ENCODE data around the gene ABL1.

The ABL1 gene

DNA sequence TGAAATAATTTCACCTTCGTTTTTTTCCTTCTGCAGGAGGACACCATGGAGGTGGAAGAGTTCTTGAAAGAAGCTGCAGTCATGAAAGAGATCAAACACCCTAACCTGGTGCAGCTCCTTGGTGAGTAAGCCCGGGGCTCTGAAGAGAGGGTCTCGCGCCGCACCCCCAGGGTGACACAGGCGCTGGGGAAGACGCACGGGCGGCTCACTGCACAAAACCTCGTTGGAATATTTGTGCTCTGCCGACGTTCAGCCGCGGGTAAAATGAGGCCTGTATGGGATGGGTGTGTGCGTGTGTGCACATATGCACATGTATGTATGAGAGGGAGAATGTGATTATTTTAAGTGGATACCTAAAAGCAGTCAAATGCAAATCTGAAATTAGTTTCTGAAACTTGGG lies 37.0 kb downstream of the ABL1 start:
- no peak for DNase-seq (ENCODE audit: low read depth)

DNA sequence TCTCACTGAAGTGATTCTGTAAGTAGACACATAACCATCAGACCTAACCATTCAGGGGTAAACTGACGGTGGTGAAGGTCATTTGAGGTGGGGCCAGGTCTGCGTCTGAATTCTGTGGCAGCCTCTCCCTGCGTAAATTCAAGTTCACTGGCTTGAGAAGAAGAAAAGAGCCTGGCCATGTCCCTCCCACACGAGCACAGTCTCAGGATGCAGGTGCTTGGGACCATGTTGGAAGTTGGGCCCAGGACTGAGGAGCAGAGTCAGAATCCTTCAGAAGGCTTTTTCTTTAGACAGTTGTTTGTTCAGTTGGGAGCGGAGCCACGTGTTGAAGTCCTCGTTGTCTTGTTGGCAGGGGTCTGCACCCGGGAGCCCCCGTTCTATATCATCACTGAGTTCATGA lies 37.5 kb downstream of the ABL1 start:
- DNase-seq (ENCODE audit: low read depth), result no peak

DNA sequence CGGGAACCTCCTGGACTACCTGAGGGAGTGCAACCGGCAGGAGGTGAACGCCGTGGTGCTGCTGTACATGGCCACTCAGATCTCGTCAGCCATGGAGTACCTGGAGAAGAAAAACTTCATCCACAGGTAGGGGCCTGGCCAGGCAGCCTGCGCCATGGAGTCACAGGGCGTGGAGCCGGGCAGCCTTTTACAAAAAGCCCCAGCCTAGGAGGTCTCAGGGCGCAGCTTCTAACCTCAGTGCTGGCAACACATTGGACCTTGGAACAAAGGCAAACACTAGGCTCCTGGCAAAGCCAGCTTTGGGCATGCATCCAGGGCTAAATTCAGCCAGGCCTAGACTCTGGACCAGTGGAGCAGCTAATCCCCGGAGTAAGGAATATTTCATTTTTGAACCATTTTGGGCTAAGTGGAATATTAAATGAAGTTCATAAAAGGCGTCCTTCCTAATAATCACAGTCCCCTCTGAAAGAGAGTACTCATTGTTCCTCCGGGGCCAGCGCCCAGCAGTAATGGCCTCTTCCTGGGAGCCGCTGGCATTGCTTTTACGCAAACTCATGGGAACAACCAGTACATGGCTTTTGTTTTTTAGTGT lies 38.0 kb downstream of the ABL1 start:
- DNase-seq (ENCODE audit: low read depth), result no peak

DNA sequence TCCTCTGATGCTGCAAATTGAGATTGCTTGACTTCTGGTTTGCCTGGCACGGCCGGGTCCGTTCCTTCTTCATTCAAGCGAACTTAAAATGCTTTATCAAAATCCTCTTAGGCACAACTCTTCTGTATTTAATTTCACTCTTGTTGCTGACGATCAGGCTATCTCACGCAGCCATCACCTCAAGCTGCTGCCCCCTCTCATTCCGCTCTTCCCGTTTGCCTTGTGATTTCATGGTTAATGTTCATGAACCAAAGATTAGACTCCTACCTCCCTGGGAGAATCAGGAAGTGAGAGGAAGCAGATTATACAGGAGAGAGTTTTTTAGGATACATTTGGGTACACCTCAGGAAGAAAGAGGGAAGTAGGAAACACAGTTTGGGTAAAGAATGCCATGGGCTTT lies 38.9 kb downstream of the ABL1 start:
- no peak for DNase-seq (ENCODE audit: low read depth)

DNA sequence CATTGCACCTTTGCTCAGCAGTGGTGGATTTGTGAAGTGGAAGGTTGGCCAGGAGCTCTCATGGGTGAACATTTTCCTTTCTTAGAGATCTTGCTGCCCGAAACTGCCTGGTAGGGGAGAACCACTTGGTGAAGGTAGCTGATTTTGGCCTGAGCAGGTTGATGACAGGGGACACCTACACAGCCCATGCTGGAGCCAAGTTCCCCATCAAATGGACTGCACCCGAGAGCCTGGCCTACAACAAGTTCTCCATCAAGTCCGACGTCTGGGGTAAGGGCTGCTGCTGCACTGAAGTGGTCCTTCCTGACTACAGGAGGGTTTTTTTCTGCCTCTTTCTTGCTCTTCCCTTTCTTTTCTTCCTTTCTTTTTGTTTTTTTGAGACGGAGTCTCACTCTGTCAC lies 39.7 kb downstream of the ABL1 start:
- DNase-seq (ENCODE audit: low read depth), result no peak

DNA sequence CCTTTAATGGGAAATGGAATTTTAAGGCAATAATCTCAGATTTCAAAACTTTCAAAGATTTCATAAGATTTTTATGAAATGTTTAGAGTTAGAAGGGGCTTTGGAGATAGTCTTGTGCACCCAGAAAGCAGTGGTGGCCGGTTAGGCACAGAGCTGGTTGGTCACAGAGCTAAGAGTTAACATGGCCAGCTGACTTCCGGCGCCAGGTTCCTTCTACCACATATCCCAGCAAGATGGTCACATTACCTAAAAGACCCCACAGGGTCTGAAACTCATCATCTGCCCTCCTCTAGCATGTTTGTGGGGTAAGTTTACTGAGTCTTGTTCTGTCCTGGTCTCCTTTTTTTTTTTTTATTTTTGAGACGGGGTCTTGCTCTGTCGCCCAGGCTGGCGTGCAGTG lies 42.2 kb downstream of the ABL1 start:
- DNase-seq (ENCODE audit: low read depth), result no peak

DNA sequence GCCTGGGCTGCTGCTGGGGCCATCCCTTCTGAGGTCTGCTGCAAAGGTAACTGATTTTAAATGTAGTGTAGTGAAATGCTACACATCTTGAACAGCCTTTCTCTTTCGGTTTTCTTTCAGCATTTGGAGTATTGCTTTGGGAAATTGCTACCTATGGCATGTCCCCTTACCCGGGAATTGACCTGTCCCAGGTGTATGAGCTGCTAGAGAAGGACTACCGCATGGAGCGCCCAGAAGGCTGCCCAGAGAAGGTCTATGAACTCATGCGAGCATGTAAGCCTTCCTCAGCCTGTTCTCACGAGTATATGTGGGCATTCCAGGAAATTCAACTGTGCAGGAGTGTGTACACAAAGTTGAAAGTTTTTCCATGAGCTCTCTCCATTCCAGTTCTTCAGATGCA lies 43.2 kb downstream of the ABL1 start:
- DNase-seq (ENCODE audit: low read depth), result no peak

DNA sequence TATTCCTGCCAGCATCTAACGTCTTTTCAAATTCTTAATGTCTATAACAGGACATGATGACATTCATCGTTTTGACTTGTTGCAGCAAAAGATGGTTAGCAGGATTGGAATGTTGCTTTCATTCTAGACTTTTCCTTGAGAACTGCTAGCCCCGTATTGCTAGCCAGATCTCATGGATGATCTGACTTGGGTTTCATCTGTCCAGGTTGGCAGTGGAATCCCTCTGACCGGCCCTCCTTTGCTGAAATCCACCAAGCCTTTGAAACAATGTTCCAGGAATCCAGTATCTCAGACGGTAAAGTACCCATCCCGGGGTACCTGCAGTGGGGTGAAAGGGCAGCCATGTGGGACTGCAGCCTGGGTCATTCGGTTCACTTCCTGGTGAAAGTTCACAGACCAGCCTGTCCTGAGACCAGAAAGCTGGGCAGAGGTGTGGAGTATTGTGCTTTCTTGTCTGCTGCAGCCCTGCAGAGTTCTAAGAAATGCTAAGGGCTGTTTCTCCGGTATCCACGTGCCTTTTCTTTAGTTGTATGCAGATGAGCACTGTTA lies 44.9 kb downstream of the ABL1 start:
- no peak for DNase-seq (ENCODE audit: low read depth)

DNA sequence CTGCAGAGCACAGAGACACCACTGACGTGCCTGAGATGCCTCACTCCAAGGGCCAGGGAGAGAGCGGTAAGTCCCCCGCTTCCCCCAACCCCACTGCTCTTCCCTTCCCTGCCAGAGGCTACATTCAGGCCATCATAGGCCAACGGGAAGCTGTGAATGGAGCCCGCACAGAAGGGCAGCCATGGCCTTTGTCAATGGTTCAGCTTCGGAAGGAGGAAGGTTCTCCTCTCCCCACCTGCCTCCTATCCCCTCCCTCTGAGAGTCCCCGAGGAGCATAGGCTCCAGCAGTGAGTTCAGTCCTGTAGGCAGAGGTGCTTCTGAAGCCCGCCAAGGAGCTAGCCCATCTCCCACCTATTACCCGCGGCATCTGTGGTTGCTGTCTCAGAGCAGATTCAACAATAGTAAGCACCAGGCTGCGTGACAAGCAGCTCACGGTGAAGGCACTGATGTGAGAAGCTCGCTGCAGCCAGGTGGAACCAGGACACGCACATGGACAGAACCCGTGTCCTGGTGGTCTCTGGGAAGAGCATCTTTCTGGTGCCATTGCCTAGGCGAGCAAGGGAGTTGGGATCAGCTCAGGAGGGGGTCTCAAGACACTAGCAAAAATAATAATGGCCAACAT lies 45.7 kb downstream of the ABL1 start:
- DNase-seq (ENCODE audit: low read depth), result no peak

DNA sequence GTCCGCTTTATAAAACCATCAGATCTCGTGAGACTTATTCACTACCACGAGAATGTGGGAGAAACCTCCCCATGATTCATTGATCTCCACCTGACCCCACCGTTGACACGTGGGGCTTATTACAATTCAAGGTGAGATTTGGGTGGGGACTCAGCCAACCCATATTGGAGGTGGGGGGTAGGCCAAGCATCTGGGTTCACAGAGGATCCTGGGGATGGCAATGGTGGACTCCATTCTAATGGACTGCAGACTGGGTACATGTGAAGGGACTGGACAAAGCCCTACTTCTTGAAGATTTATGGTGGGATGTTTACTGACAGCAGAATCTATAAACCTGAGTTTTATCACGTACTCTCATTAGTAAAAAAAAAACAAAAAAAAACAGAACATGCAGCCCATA lies 46.5 kb downstream of the ABL1 start:
- no peak for DNase-seq (ENCODE audit: low read depth)

DNA sequence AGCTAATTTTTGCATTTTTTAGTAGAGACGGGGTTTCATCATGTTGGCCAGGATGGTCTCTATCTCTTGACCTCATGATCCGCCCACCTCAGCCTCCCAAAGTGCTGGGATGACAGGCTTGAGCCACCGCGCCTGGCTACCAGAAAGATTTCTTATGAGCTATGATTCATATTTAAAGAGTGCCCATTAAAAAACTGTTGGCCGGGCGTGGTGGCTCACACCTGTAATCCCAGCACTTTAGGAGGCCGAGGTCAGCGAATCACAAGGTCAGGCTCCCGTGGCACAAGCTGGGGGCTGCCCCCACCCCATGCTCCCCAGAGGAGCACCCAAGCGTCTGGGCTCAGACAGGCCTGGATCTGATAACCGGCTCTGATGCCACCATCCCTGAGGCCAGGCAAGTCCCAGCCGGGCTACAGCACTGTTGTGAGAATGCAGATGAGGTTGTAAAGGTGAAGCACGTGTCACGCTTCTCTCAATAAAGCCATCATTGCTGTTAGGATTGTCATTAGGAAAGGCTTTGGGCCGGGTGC lies 47.7 kb downstream of the ABL1 start:
- DNase-seq (ENCODE audit: low read depth), result no peak

DNA sequence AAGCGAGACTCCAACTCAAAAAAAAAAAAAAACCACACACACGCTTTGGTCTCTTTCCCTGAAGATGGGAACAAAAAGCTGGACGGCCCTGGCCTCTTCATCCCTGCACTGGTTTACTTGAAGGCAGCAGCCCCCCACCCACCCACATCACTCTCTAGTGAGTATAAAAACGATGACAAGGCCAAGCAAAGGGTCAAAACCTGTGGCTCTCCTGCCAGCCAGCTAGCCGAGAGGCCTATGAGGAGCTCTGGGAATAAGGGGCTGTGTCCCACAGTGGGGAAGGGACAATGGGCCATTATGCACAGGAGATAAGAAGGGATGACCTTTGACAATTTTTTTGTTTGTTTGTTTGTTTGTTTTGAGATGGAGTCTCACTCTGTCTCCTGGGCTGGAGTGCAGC lies 48.4 kb downstream of the ABL1 start:
- no peak for DNase-seq (ENCODE audit: low read depth)

DNA sequence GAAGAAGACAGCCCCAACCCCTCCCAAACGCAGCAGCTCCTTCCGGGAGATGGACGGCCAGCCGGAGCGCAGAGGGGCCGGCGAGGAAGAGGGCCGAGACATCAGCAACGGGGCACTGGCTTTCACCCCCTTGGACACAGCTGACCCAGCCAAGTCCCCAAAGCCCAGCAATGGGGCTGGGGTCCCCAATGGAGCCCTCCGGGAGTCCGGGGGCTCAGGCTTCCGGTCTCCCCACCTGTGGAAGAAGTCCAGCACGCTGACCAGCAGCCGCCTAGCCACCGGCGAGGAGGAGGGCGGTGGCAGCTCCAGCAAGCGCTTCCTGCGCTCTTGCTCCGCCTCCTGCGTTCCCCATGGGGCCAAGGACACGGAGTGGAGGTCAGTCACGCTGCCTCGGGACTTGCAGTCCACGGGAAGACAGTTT lies 49.1 kb downstream of the ABL1 start:
- DNase-seq (ENCODE audit: low read depth), result no peak

DNA sequence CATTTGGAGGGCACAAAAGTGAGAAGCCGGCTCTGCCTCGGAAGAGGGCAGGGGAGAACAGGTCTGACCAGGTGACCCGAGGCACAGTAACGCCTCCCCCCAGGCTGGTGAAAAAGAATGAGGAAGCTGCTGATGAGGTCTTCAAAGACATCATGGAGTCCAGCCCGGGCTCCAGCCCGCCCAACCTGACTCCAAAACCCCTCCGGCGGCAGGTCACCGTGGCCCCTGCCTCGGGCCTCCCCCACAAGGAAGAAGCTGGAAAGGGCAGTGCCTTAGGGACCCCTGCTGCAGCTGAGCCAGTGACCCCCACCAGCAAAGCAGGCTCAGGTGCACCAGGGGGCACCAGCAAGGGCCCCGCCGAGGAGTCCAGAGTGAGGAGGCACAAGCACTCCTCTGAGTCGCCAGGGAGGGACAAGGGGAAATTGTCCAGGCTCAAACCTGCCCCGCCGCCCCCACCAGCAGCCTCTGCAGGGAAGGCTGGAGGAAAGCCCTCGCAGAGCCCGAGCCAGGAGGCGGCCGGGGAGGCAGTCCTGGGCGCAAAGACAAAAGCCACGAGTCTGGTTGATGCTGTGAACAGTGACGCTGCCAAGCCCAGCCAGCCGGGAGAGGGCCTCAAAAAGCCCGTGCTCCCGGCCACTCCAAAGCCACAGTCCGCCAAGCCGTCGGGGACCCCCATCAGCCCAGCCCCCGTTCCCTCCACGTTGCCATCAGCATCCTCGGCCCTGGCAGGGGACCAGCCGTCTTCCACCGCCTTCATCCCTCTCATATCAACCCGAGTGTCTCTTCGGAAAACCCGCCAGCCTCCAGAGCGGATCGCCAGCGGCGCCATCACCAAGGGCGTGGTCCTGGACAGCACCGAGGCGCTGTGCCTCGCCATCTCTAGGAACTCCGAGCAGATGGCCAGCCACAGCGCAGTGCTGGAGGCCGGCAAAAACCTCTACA lies 49.8 kb downstream of the ABL1 start:
- DNase-seq (ENCODE audit: low read depth), result no peak

DNA sequence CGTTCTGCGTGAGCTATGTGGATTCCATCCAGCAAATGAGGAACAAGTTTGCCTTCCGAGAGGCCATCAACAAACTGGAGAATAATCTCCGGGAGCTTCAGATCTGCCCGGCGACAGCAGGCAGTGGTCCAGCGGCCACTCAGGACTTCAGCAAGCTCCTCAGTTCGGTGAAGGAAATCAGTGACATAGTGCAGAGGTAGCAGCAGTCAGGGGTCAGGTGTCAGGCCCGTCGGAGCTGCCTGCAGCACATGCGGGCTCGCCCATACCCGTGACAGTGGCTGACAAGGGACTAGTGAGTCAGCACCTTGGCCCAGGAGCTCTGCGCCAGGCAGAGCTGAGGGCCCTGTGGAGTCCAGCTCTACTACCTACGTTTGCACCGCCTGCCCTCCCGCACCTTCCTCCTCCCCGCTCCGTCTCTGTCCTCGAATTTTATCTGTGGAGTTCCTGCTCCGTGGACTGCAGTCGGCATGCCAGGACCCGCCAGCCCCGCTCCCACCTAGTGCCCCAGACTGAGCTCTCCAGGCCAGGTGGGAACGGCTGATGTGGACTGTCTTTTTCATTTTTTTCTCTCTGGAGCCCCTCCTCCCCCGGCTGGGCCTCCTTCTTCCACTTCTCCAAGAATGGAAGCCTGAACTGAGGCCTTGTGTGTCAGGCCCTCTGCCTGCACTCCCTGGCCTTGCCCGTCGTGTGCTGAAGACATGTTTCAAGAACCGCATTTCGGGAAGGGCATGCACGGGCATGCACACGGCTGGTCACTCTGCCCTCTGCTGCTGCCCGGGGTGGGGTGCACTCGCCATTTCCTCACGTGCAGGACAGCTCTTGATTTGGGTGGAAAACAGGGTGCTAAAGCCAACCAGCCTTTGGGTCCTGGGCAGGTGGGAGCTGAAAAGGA lies 50.7 kb downstream of the ABL1 start:
- DNase-seq (ENCODE audit: low read depth), result no peak

DNA sequence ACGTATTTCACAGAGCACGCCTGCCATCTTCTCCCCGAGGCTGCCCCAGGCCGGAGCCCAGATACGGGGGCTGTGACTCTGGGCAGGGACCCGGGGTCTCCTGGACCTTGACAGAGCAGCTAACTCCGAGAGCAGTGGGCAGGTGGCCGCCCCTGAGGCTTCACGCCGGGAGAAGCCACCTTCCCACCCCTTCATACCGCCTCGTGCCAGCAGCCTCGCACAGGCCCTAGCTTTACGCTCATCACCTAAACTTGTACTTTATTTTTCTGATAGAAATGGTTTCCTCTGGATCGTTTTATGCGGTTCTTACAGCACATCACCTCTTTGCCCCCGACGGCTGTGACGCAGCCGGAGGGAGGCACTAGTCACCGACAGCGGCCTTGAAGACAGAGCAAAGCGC lies 51.9 kb downstream of the ABL1 start:
- DNase-seq (ENCODE audit: low read depth), result no peak

DNA sequence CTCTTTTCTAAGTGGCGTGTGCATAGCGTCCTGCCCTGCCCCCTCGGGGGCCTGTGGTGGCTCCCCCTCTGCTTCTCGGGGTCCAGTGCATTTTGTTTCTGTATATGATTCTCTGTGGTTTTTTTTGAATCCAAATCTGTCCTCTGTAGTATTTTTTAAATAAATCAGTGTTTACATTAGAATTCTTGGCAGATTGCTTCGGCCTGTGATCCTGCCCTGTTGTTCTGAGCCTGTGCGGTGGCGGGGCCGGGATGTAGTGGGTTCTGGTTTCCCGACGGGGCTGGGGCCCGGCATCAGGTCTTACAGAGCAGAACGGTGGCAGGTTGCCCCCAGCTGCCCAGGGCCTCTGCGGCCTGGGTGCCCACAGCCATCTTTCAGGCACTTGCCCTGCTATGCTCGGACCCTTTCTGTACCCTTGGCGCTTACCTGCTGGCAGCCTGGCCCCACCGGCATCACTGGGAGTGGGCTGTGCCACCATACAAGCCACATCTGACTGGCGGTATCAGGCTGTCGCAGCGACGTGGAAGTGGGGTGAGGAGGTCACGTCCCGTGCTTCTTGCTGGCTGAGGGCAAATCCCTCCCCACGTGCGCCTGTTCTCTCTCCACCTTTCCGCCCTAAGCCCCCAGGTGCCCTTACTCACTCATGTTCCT lies 52.6 kb downstream of the ABL1 start:
- no peak for DNase-seq (ENCODE audit: low read depth)

DNA sequence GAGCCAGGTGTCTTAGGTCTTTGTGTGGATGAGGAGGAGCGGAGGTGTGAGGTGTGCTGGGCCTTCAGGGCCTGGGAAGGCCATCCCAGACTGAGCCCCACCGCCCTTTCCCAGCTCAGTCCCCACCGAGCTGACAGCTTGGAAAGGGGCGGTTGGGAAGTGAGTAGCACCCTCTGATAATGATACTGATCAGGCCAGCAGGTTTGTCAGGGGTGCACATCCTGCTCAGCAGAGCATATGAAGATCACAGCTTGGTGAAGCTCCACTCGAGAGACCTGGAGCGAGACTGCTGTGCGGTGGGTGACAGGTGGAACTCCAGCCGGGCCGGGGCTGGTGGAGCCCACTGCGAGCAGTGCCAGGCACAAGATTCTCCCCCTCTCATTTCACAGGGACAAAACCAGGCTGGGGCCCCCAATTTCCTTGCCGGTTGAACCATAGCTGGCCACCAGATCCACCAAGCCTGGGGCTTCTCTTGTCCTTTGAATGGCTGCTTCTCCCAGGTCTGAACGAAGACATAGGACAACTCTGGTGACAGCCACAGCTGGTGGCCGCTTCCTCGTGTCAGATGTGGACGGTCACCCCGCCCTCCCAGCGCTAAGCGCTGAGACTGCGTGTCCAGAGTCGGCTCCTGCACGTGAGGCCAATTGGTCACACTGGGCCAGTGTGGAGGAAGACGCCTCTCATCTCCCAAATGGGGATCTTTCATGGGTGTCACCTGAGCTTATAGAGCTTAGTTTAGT lies 53.3 kb downstream of the ABL1 start:
- DNase-seq (ENCODE audit: low read depth), result no peak

DNA sequence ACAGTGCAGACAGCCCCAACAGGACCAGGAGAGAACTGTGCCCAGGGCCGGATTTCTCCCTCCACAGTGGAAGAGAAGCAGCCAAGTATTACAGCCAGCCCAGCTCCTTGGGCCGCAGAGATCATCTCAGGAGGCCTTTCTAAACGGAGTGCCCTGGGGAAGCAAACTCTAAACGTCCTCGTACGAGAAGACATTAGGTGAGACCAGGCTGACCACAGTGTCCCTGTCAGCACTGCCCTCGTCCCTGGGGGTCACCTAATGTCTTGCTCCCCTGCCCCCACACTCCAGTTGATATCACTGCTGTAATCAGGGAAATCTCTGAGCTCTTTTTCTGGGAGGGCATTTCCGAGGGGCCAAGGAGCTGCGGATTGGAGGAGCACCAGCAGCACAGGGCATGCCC lies 55.1 kb downstream of the ABL1 start:
- DNase-seq (ENCODE audit: low read depth), result no peak

DNA sequence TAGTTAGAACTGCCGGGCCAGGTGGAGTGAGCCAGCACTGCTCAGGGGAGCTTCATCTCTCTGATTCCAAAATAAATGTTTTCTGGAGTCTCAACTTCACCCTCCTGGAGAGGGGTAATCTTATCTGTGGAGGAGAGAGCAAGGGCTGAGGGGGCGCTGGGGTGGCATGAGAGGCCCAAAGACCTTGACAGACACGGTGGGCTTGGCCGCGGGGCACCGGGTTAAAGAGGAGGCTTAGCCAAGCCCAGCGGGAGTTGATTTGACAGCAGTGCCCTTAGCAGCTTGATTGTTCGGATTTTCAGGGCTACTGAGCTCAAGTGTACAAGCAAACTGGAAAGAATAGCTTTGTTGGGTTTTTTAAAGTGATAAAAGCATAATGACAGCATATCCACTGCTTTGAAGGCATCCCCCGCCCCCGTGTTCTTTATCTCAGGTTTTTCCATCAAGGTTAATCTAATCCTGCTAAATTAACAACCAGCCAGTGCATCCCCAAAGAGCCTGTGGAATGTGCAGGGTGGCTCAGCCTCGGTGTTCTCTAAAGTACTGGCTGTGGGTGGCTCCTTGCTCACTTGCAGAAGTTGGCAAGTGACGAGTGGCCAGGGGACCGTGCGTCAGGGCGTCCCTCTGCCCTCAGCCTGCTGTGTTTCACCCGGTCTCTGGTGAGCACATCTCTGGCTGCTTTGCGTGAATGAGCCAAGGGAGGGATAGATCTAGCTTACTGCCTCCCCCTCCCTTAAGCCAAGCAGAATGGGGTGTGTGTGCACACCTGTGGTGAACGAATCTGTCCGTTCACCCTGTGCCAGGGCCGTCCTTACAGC lies 56.0 kb downstream of the ABL1 start:
- no peak for DNase-seq (ENCODE audit: low read depth)

Data from fibroblast of the conjunctiva (primary cell).